PC-9 (cell line): ENCODE results near the gene CADM2. TPM values are rescaled to one million over a fixed set of nuclear protein-coding genes. Genes with fewer than 3 reads are reported as not detected.

ENCODE experiments used
- BruUV-seq: library from RNA; stranded (reverse); fragments of 400-500 nt; replicated peaks from 2 replicates; lab custom pipeline; 2021; lab: Mats Ljungman, UMichigan
- CTCF ChIA-PET: fragments of 300-600 bp; sonication (Branson Sonifier 250); formaldehyde crosslinking; loops from one replicate; lab custom pipeline; 2022; ENCODE audit warnings: antibody characterized with exemption; lab: Charles Lee
- POLR2A ChIA-PET: fragments of 300-600 bp; sonication (Branson Sonifier 250); formaldehyde crosslinking; loops from one replicate; lab custom pipeline; 2022; ENCODE audit warnings: antibody characterized with exemption; ENCODE audit not compliant: unreplicated experiment; lab: Charles Lee
- DNase-seq, 2 experiments: peaks; one replicate each; pipeline versions ENCODE4 v3.0.0 to v3.0.0-alpha.2; 2015 to 2022; ENCODE audit warnings: mixed read lengths in 1 of 2
- H2AFZ ChIP-seq: fragments of 200-600 bp; sonication (generic); 2 replicates; pipeline ENCODE4 v1.8.1; 2017; ENCODE audit warnings: antibody characterized with exemption
- H3F3A ChIP-seq: fragments of 200-600 bp; sonication (generic); 2 replicates; pipeline ENCODE4 v1.8.1; 2017; ENCODE audit warnings: antibody characterized with exemption, mild to moderate bottlenecking, low read depth; ENCODE audit not compliant: insufficient read depth
- H3K27ac ChIP-seq: fragments of 200-600 bp; sonication (generic); 2 replicates; pipeline ENCODE4 v1.6.1; 2016; ENCODE audit warnings: mixed run types
- H3K27me3 ChIP-seq: fragments of 200-600 bp; sonication (generic); 2 replicates; pipeline ENCODE4 v1.6.1; 2016; ENCODE audit warnings: low read depth, mixed run types; ENCODE audit not compliant: insufficient read depth
- H3K36me3 ChIP-seq: fragments of 200-600 bp; sonication (generic); 2 replicates; pipeline ENCODE4 v1.6.1; 2016; ENCODE audit warnings: low read depth, mixed run types
- H3K4me1 ChIP-seq: fragments of 200-600 bp; sonication (generic); replicated peaks from 2 replicates; pipeline ENCODE4 v1.6.1; 2016; ENCODE audit warnings: mixed run types; ENCODE audit not compliant: insufficient read depth
- H3K4me2 ChIP-seq: fragments of 200-600 bp; sonication (generic); 2 replicates; pipeline ENCODE4 v1.6.1; 2017; ENCODE audit warnings: mixed run types
- H3K4me3 ChIP-seq: fragments of 200-600 bp; sonication (generic); 2 replicates; pipeline ENCODE4 v1.6.1; 2016; ENCODE audit warnings: mixed run types
- H3K79me2 ChIP-seq: fragments of 200-600 bp; sonication (generic); 2 replicates; pipeline ENCODE4 v1.6.1; 2017; ENCODE audit warnings: low read depth, mixed run types
- H3K9me2 ChIP-seq: fragments of 200-600 bp; sonication (generic); 2 replicates; pipeline ENCODE4 v1.8.1; 2017; ENCODE audit warnings: mild to moderate bottlenecking; ENCODE audit not compliant: insufficient read depth
- H3K9me3 ChIP-seq: fragments of 200-600 bp; sonication (generic); 2 replicates; pipeline ENCODE4 v1.8.1; 2016; ENCODE audit warnings: low read depth; ENCODE audit not compliant: insufficient read depth
- H4K20me1 ChIP-seq: fragments of 200-600 bp; sonication (generic); 2 replicates; pipeline ENCODE4 v1.8.1; 2017; ENCODE audit not compliant: insufficient read depth
- EZH2 ChIP-seq: fragments of 200-600 bp; sonication (generic); IDR thresholded peaks from 2 replicates; pipeline ENCODE4 v1.8.0; 2017; ENCODE audit warnings: antibody characterized with exemption, low read depth
- intact Hi-C: fragments of 100-400 bp; cut with micrococcal nuclease; formaldehyde crosslinking; loops from one replicate; pipeline ENCODE4 v1.10.0; 2022; ENCODE audit not compliant: unreplicated experiment
- total RNA-seq: library from RNA; stranded (reverse); gene quantifications from 2 replicates; pipeline ENCODE4 v1.2.3, GENCODE V29; 2021
- TF ChIP-seq, protein P1 (sequence below): fragments of 200-600 bp; sonication (generic); conservative IDR thresholded peaks from 2 replicates; pipeline ENCODE4 v1.6.1; 2017; ENCODE audit warnings: mixed run types, antibody characterized with exemption, mild to moderate bottlenecking, moderate library complexity

CADM2 gene
- total RNA-seq, 1 experiment from 2014 or later = 0.59 TPM

DNA sequence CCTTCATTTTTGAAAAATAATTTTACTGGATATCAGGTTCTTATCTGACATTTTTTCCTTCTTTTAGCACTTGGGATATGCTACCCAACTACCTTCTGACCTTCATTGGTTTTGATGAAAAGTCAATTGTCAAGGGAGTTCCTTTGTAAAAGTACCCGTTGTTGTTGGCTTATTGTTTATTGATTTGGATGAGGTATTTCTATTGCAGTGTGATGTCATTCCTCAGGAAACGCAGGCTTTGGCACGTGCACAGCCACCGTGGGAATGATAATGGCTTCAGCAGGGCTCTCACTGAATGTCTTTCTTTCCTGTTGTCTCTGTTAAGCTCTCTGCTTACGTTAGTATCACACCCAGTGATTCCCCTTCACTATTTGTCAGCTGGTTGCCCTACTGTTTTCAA, 944.6 kb downstream of the CADM2 start:
- Histone ChIP-seq H3K9me3 (no peaks in the 10 kb centered on the region), H3K79me2 (no peaks in the 10 kb centered on the region), H3F3A (no peaks in the 10 kb centered on the region), H3K4me3 (no peak overlapping the region), H3K36me3 (no peaks in the 10 kb centered on the region), H3K4me2 (no peak overlapping the region), H3K27me3 (no peaks in the 10 kb centered on the region), H3K27ac (no peak overlapping the region), H3K9me2 (no peaks in the 10 kb centered on the region), H3K4me1 (no peaks in the 10 kb centered on the region), H4K20me1 (no peaks in the 10 kb centered on the region), H2AFZ (no peak overlapping the region; the same call in 1 of the 2 replicates)
- no peak for TF ChIP-seq EZH2
- TF ChIP-seq, protein P1, sequence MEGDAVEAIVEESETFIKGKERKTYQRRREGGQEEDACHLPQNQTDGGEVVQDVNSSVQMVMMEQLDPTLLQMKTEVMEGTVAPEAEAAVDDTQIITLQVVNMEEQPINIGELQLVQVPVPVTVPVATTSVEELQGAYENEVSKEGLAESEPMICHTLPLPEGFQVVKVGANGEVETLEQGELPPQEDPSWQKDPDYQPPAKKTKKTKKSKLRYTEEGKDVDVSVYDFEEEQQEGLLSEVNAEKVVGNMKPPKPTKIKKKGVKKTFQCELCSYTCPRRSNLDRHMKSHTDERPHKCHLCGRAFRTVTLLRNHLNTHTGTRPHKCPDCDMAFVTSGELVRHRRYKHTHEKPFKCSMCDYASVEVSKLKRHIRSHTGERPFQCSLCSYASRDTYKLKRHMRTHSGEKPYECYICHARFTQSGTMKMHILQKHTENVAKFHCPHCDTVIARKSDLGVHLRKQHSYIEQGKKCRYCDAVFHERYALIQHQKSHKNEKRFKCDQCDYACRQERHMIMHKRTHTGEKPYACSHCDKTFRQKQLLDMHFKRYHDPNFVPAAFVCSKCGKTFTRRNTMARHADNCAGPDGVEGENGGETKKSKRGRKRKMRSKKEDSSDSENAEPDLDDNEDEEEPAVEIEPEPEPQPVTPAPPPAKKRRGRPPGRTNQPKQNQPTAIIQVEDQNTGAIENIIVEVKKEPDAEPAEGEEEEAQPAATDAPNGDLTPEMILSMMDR = no peak
- no TSS peak for BruUV-seq
- intact Hi-C loops = no loop called here
- CTCF ChIA-PET = no interaction called here
- DNase-seq = no peak
- POLR2A ChIA-PET = no interaction called here

DNA sequence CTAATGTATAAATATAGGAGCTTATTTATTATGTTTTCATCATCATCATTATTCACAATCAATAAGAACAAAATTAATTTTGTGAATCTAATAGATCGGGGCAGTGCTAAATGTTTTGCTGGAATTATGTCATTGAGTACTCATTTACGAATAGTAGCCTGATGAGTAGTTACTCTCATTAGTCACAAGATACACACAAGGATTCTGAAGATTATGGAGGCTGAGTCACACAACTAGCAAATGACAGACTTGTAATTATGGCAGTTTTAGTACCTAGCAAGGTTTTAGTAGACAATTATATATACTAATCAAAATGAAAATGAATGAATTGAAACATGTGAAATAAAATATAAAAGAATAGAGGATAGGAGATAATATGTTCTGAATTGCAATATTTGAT, 954.2 kb downstream of the CADM2 start:
- Histone ChIP-seq H3K9me2 (no peaks in the 10 kb centered on the region), H3K79me2 (no peaks in the 10 kb centered on the region), H4K20me1 (no peaks in the 10 kb centered on the region), H3K27ac (no peak overlapping the region), H3K27me3 (no peaks in the 10 kb centered on the region), H3F3A (no peaks in the 10 kb centered on the region), H3K4me3 (no peak overlapping the region), H3K9me3 (no peaks in the 10 kb centered on the region), H3K4me1 (no peaks in the 10 kb centered on the region), H3K36me3 (no peaks in the 10 kb centered on the region), H3K4me2 (no peak overlapping the region), H2AFZ (no peak overlapping the region)
- POLR2A ChIA-PET = no interaction called here
- no TSS peak for BruUV-seq
- CTCF ChIA-PET = no interaction called here
- intact Hi-C loops = no loop called here
- DNase-seq = peak in 1 of 2 experiments; percentile 34
- no peak for TF ChIP-seq EZH2
- TF ChIP-seq, protein P1 = no peak

DNA sequence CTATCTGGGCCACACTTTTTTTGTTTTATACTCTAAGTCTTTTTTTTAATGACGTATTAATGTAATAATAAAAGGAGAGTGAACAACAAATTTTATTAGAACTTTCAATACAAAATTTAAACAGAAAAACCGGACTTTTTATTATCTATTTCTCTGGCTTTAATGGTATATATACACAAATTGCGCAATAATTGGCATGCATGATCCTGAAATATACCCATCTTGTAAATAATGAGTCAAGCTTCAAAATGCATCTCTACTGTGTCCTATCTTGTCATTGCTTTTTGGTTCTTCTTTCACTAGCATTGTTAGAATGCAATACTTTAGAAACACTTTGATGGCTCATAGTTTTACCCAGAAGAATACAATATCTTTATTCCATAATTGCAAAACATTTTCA, 963.6 kb downstream of the CADM2 start:
- Histone ChIP-seq H3K4me1 (no peaks in the 10 kb centered on the region), H3K4me3 (no peak overlapping the region), H3K9me2 (no peaks in the 10 kb centered on the region), H3K79me2 (no peaks in the 10 kb centered on the region), H3K4me2 (no peak overlapping the region), H3F3A (no peaks in the 10 kb centered on the region), H3K36me3 (no peaks in the 10 kb centered on the region), H3K27ac (no peak overlapping the region), H2AFZ (no peak overlapping the region), H3K9me3 (no peaks in the 10 kb centered on the region), H4K20me1 (no peaks in the 10 kb centered on the region), H3K27me3 (no peaks in the 10 kb centered on the region)
- ChIA-PET POLR2A (no interaction called here), CTCF (no interaction called here)
- no TSS peak for BruUV-seq
- no peak for DNase-seq
- intact Hi-C loops = no loop called here
- no peak for TF ChIP-seq EZH2
- TF ChIP-seq, protein P1 = no peak
